ENCODE measurements around the gene DLX3.

DNA sequence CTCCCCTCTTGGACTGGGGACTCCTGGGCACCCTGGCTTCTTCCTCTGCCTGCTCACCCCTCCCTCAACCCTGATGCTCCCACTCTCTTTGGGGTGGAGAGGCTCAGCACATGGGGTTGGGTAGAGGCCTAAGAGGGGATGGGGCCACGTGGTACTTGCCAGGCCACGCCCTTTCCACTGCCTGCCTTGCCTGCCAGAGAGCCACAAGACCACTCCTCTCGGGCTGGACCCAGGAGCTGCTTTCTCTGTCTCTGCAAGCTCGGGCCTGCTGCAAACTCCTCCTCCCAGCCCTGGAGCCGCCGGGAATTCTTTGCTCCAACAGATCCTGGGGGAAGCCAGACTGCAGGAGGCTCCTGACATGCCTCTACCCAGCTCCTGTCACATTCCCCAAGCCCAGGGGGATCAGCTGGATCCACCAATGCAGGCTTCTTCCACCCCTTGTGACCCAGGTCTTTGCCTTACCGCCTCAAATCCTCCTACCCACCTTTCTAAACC lies 14.3 kb downstream of the DLX3 start:
- TF ChIP-seq, protein P1, sequence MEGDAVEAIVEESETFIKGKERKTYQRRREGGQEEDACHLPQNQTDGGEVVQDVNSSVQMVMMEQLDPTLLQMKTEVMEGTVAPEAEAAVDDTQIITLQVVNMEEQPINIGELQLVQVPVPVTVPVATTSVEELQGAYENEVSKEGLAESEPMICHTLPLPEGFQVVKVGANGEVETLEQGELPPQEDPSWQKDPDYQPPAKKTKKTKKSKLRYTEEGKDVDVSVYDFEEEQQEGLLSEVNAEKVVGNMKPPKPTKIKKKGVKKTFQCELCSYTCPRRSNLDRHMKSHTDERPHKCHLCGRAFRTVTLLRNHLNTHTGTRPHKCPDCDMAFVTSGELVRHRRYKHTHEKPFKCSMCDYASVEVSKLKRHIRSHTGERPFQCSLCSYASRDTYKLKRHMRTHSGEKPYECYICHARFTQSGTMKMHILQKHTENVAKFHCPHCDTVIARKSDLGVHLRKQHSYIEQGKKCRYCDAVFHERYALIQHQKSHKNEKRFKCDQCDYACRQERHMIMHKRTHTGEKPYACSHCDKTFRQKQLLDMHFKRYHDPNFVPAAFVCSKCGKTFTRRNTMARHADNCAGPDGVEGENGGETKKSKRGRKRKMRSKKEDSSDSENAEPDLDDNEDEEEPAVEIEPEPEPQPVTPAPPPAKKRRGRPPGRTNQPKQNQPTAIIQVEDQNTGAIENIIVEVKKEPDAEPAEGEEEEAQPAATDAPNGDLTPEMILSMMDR (IDR thresholded peaks at IDR 0.05; ENCODE audit: insufficient read depth, low read length, poor library complexity, severe bottlenecking): no peak
- no peak for TF ChIP-seq EZH2phosphoT487 (conservative IDR thresholded peaks at IDR 0.05; ENCODE audit: low read length)

All from SU-DHL-6 (cell line).